ENCODE results near the gene ZNF536. TPM values are rescaled to one million over a fixed set of nuclear protein-coding genes. Genes with fewer than 3 reads are reported as not detected.

The ZNF536 gene
- total and polyA plus RNA-seq, 2 of the 4 experiments (the other 2 are of a cell fraction) = not detected

DNA sequence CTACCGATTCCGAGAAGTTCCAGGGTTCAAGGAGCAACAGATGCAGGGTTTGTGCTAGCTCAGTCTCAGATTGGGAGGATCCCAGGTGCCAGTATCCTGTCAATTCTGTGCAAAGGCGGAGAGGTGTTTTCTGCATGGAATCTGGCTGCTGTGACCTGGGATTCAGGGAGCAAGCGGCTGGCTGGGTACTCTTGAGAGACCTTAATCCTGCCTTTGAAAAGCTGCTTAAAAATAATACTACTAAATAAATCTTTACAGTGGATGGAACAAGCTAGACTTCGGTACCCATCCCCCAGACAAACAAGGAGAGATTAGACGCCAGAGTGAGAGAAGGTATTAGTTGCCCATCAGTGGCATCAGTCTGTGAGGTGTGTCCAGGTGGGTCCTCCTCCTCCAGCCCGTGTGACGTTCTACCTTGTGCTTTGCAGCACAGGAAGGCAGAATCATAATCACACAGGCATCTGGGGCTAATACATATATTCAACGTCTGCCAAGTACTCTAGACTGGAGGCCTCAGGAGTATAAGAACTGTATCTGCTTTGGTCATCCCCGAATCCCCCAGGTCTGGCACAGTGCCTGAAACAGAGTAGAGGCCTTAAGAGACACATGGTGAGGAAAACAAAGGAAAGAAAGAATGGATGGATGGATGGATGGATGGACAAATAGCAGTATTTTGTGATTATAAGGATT, 230.6 kb downstream of the ZNF536 start:
- no peak overlapping the region for H2BK20ac ChIP-seq (ENCODE audit: low read depth, low read length)
- TF ChIP-seq SMC3 (IDR thresholded peaks at IDR 0.05; ENCODE audit: low read depth, low read length) (no peak), CEBPB (IDR thresholded peaks at IDR 0.05; ENCODE audit: low read depth, low read length) (no peak), NFE2L2 (IDR thresholded peaks at IDR 0.05; ENCODE audit: low read depth, low read length) (no peak), BHLHE40 (IDR thresholded peaks at IDR 0.05; ENCODE audit: low read depth, low read length) (no peak), CHD1 (IDR thresholded peaks at IDR 0.05; ENCODE audit: low read depth, low read length) (no peak), POLR2A (IDR thresholded peaks at IDR 0.05; ENCODE audit: low read depth, low read length) (no peak), MXI1 (IDR thresholded peaks at IDR 0.05; ENCODE audit: borderline replicate concordance, low read depth, low read length) (no peak), MAZ (IDR thresholded peaks at IDR 0.05; ENCODE audit: borderline replicate concordance, low read depth, low read length) (no peak), FOS (IDR thresholded peaks at IDR 0.05; ENCODE audit: low read depth, low read length) (no peak), MAFK (IDR thresholded peaks at IDR 0.05; ENCODE audit: low read depth, low read length) (no peak), RFX5 (IDR thresholded peaks at IDR 0.05; ENCODE audit: low read depth, low read length) (no peak)
- TF ChIP-seq, protein P1, sequence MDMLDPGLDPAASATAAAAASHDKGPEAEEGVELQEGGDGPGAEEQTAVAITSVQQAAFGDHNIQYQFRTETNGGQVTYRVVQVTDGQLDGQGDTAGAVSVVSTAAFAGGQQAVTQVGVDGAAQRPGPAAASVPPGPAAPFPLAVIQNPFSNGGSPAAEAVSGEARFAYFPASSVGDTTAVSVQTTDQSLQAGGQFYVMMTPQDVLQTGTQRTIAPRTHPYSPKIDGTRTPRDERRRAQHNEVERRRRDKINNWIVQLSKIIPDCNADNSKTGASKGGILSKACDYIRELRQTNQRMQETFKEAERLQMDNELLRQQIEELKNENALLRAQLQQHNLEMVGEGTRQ (IDR thresholded peaks at IDR 0.05; ENCODE audit: low read depth, low read length) = no peak
- TF ChIP-seq, protein P2, sequence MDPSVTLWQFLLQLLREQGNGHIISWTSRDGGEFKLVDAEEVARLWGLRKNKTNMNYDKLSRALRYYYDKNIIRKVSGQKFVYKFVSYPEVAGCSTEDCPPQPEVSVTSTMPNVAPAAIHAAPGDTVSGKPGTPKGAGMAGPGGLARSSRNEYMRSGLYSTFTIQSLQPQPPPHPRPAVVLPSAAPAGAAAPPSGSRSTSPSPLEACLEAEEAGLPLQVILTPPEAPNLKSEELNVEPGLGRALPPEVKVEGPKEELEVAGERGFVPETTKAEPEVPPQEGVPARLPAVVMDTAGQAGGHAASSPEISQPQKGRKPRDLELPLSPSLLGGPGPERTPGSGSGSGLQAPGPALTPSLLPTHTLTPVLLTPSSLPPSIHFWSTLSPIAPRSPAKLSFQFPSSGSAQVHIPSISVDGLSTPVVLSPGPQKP (IDR thresholded peaks at IDR 0.05; ENCODE audit: borderline replicate concordance, low read depth, low read length) = no peak
- TF ChIP-seq, protein P3, sequence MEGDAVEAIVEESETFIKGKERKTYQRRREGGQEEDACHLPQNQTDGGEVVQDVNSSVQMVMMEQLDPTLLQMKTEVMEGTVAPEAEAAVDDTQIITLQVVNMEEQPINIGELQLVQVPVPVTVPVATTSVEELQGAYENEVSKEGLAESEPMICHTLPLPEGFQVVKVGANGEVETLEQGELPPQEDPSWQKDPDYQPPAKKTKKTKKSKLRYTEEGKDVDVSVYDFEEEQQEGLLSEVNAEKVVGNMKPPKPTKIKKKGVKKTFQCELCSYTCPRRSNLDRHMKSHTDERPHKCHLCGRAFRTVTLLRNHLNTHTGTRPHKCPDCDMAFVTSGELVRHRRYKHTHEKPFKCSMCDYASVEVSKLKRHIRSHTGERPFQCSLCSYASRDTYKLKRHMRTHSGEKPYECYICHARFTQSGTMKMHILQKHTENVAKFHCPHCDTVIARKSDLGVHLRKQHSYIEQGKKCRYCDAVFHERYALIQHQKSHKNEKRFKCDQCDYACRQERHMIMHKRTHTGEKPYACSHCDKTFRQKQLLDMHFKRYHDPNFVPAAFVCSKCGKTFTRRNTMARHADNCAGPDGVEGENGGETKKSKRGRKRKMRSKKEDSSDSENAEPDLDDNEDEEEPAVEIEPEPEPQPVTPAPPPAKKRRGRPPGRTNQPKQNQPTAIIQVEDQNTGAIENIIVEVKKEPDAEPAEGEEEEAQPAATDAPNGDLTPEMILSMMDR (conservative IDR thresholded peaks at IDR 0.05; ENCODE audit: low read depth, low read length) = no peak
- H4K8ac ChIP-seq (ENCODE audit: low read depth in 2 of 2, low read length in 2 of 2) = no peak overlapping the region
- H3K56ac ChIP-seq (ENCODE audit: extremely low read depth, insufficient read depth, low read length) = no peak overlapping the region
- no peaks in the 10 kb centered on the region for H3K27me3 ChIP-seq (ENCODE audit: control insufficient read depth, insufficient read depth, low read length)
- no peak overlapping the region for H3K27ac ChIP-seq (ENCODE audit: insufficient read depth, low read length)
- dilution Hi-C loops (cut with HindIII; ENCODE audit: low sequenced_read_pairs, unreplicated experiment) (no loop called here), in situ Hi-C loops (cut with MboI; ENCODE audit: low sequenced_read_pairs) (no loop called here), intact Hi-C loops (cut with micrococcal nuclease) (no loop called here)
- H3K18ac ChIP-seq (ENCODE audit: low read depth, low read length) = no peak overlapping the region
- no peaks in the 10 kb centered on the region for H3K9me1 ChIP-seq (ENCODE audit: insufficient read depth, low read length)
- ChIA-PET POLR2A (ENCODE audit: unreplicated experiment) (no interaction called here), CTCF (no interaction called here)
- ATAC-seq (ENCODE audit: low read depth) (no peak), DNase-seq (no peak)
- no peak overlapping the region for H4K5ac ChIP-seq (ENCODE audit: low read depth, low read length)
- H3K9ac ChIP-seq (ENCODE audit: low read depth, low read length) = no peak overlapping the region
- no peak overlapping the region for H2BK5ac ChIP-seq (ENCODE audit: low read depth, low read length, poor library complexity, severe bottlenecking)
- no peaks in the 10 kb centered on the region for H3K36me3 ChIP-seq (ENCODE audit: control insufficient read depth, insufficient read depth, low read length)
- no peaks in the 10 kb centered on the region for H4K20me1 ChIP-seq (ENCODE audit: insufficient read depth, low read length)
- H2BK120ac ChIP-seq (ENCODE audit: low read depth, low read length) = no peak overlapping the region
- H3K79me1 ChIP-seq (ENCODE audit: low read depth in 1 of 2, low read length in 2 of 2) = no peaks in the 10 kb centered on the region
- no peak overlapping the region for H4K91ac ChIP-seq (ENCODE audit: insufficient read depth, low read depth, low read length)
- H3K4me1 ChIP-seq (ENCODE audit: control insufficient read depth, insufficient read depth, low read length) = no peaks in the 10 kb centered on the region
- WGBS, 2 experiments (ENCODE audit: extremely low coverage in 2 of 2, insufficient read length in 1 of 2) = 60% methylated on average over 1 of the region's 10 CpGs; no CpG with 5 or more reads in 1 of the 2 experiments
- H2BK15ac ChIP-seq (ENCODE audit: low read depth, low read length) = no peak overlapping the region
- H3K14ac ChIP-seq (replicated peaks; ENCODE audit: low read depth, low read length) = no peak overlapping the region
- H2AFZ ChIP-seq (replicated peaks; ENCODE audit: low read length, poor library complexity) = no peak overlapping the region
- peaks cover 19% of the 10 kb centered on the region for H3K9me3 ChIP-seq (ENCODE audit: control insufficient read depth, insufficient read depth, low read length)
- BruUV-seq (replicated peaks) = no TSS peak
- H3K4ac ChIP-seq (ENCODE audit: low read depth, low read length) = no peak overlapping the region
- no peak overlapping the region for H2AK5ac ChIP-seq (ENCODE audit: low read depth, low read length)
- no peak overlapping the region for H3K4me3 ChIP-seq (ENCODE audit: insufficient read depth, low read depth, low read length)
- no peak overlapping the region for H3K23ac ChIP-seq (ENCODE audit: low read depth, low read length)
- H2AK9ac ChIP-seq (replicated peaks; ENCODE audit: low read depth, low read length, poor library complexity) = no peak overlapping the region
- no peak overlapping the region for H3K4me2 ChIP-seq (ENCODE audit: low read depth, low read length)

Data from IMR-90 (cell line).